IgD-negative memory B cell (primary cell): Measurements from ENCODE around the gene SMARCC1. TPM values are rescaled to one million over a fixed set of nuclear protein-coding genes. Genes with fewer than 3 reads are reported as not detected.
A peak's percentile ranks its signal among the peaks of the same experiment; 100 is the strongest.

Source experiments
- H3K27ac Mint-ChIP-seq, 3 donors: one replicate each; pipeline ENCODE4 v1.8.0; 2020 to 2022; ENCODE audit warnings: mild to moderate bottlenecking in 3 of 3, mixed read lengths in 3 of 3, moderate library complexity in 1 of 3
- H3K27me3 Mint-ChIP-seq: one replicate; pipeline ENCODE4 v1.8.0; 2021; ENCODE audit warnings: mixed read lengths
- H3K36me3 Mint-ChIP-seq: one replicate; pipeline ENCODE4 v1.8.0; 2020; ENCODE audit warnings: mild to moderate bottlenecking, mixed read lengths
- H3K4me1 Mint-ChIP-seq, 3 donors: one replicate each; pipeline ENCODE4 v1.8.0; 2020 to 2022; ENCODE audit warnings: mixed read lengths in 3 of 3, mild to moderate bottlenecking in 1 of 3
- H3K4me3 Mint-ChIP-seq, 4 donors: one replicate each; pipeline ENCODE4 v1.8.0; 2020 to 2022; ENCODE audit warnings: mild to moderate bottlenecking in 4 of 4, mixed read lengths in 4 of 4, moderate library complexity in 3 of 4
- H3K9me3 Mint-ChIP-seq, 3 donors: one replicate each; pipeline ENCODE4 v1.8.0; 2020 to 2021; ENCODE audit warnings: mixed read lengths in 3 of 3, mild to moderate bottlenecking in 1 of 3
- polyA plus RNA-seq: library from polyadenylated mRNA; unstranded; fragments of 300-500 nt; fragmentation: Illumina TruSeq; gene quantifications from one replicate; pipeline ENCODE4 v1.2.3, GENCODE V29; 2021

SMARCC1 gene
- polyA plus RNA-seq, 1 donor from 2014 or later, result 106 TPM

DNA sequence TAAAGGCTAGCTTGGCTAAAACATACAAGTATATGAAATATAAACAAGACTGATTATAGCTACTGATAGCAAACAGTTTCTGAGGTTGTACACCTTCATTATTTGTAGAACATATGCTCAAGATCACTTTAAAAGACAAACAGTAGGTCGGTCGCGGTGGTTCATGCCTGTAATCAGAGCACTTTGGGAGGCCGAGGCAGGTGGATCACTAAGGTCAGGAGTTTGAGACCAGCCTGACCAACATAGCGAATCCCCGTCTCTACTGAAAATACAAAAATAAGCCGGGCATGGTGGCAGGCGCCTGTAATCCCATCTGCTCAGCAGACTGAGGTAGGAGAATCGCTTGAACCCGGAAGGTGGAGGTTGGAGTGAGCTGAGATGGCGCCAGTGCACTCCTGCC lies 80.3 kb downstream of the SMARCC1 start:
- Mint-ChIP-seq H3K27me3 (no peaks in the 10 kb centered on the region), H3K36me3 (peaks cover 1% of the 10 kb centered on the region), H3K4me3 (no peak overlapping the region), H3K4me1 (peaks cover 0 to 3% (median 2%) of the 10 kb centered on the region in 3 donors), H3K27ac (peak overlapping the region in 1 of 3 donors; percentile 14), H3K9me3 (no peaks in the 10 kb centered on the region)

DNA sequence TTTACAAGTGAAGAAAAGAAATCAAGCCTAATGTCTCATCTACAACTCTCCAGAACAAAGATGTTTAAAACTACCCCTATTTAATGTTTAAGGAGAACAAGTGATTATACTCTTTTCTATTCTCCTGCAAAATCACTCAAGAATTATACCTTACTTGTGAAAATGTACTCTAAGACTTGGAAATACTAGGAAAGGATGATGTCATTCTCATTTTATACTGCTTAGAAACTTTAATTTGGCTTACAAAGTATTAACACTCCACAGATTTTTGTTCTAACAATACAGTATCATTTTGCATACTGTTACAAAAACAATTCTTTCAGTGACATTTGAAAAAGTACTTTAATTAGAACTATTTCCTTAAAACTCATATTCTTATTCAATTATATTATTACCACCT lies 89.5 kb downstream of the SMARCC1 start:
- no peaks in the 10 kb centered on the region for H3K4me1 Mint-ChIP-seq
- H3K27me3 Mint-ChIP-seq, result no peaks in the 10 kb centered on the region
- no peaks in the 10 kb centered on the region for H3K9me3 Mint-ChIP-seq
- no peak overlapping the region for H3K27ac Mint-ChIP-seq
- peaks cover 3% of the 10 kb centered on the region for H3K36me3 Mint-ChIP-seq
- no peak overlapping the region for H3K4me3 Mint-ChIP-seq

DNA sequence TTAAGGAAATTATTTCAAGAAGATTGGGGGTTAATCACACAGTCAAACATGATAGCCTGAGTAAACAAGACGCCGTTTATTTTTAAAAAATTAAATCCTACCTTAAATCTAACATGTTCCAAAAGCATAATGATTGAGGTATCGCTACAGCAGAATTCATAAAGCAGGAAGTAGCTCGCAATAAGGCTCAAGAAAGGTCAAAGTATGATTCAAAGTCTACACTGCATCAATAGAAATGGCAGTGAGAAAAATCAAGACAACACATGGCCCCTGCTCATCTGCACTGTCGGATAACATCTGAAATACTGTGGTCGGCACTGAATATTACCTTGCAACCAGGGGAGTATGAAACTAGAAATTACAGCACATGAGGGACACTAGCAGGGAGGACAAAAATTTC lies 93.2 kb downstream of the SMARCC1 start:
- H3K9me3 Mint-ChIP-seq, result no peaks in the 10 kb centered on the region
- peaks cover 3% of the 10 kb centered on the region for H3K36me3 Mint-ChIP-seq

DNA sequence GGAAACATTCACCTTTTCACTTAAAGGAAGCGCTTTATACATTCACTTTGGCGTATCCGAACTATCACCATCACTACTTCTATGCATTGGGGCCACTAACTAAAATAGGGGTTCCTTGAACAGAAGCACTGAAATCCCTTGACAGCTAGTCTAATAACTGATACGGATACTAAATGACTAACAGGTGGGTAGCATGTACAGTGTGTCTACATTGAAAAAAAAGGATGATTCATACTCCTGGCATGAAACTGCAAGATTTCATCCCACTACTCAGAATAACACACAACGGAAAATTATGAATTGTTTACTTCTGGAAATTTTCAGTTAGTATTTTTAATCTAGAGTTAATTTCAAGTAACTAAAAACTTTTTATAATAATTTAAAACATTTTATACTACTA lies 96.7 kb downstream of the SMARCC1 start:
- H3K4me1 Mint-ChIP-seq, result peaks cover 3% of the 10 kb centered on the region in 3 donors
- H3K36me3 Mint-ChIP-seq, result peaks cover 1% of the 10 kb centered on the region
- H3K9me3 Mint-ChIP-seq, result no peaks in the 10 kb centered on the region
- no peaks in the 10 kb centered on the region for H3K27me3 Mint-ChIP-seq
- no peak overlapping the region for H3K27ac Mint-ChIP-seq
- no peak overlapping the region for H3K4me3 Mint-ChIP-seq

More for the DNA sequence above, 93.2 kb downstream of the SMARCC1 start:
- Mint-ChIP-seq H3K27ac (no peak overlapping the region), H3K4me1 (no peaks in the 10 kb centered on the region), H3K27me3 (no peaks in the 10 kb centered on the region), H3K4me3 (no peak overlapping the region)

DNA sequence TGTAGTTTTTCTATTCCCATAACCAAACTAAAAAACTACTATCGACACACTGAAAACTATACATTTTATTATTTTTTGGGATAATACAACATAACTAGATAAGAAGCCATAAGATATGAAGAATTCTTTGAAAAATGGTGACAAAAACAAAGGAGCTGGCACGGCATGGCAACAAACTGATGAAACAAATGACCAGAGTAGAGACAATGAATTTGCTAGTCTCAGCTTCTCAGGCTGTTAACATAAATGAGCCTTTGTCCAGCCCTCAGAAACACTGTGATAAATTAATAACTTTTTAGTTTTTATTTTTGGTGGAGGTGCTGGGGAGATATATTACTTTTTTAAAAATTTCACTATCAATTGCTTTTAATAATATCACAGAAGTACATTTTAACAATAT lies 100.7 kb downstream of the SMARCC1 start:
- Mint-ChIP-seq H3K9me3 (no peaks in the 10 kb centered on the region), H3K27ac (no peak overlapping the region), H3K4me1 (peaks cover 3 to 6% (median 6%) of the 10 kb centered on the region in 3 donors), H3K27me3 (no peaks in the 10 kb centered on the region), H3K36me3 (peaks cover 8% of the 10 kb centered on the region), H3K4me3 (no peak overlapping the region)

GRCh38 chr3:47678446-47679338 lies 103.0 kb downstream of the SMARCC1 start:
- no peak overlapping the region for H3K27ac Mint-ChIP-seq

GRCh38 chr3:47669026-47669749 lies 112.5 kb downstream of the SMARCC1 start:
- Mint-ChIP-seq H3K4me1 (peaks cover 0 to 7% (median 3%) of the 10 kb centered on the region in 3 donors), H3K36me3 (peaks cover 6% of the 10 kb centered on the region), H3K27ac (peak overlapping the region in 1 of 3 donors; percentile 45), H3K4me3 (no peak overlapping the region), H3K9me3 (no peaks in the 10 kb centered on the region), H3K27me3 (no peaks in the 10 kb centered on the region)

More at GRCh38 chr3:47678446-47679338, 103.0 kb downstream of the SMARCC1 start:
- H3K4me1 Mint-ChIP-seq, result peaks cover 3 to 7% (median 6%) of the 10 kb centered on the region in 3 donors
- H3K27me3 Mint-ChIP-seq, result no peaks in the 10 kb centered on the region
- peaks cover 15% of the 10 kb centered on the region for H3K36me3 Mint-ChIP-seq
- no peaks in the 10 kb centered on the region for H3K9me3 Mint-ChIP-seq
- H3K4me3 Mint-ChIP-seq, result no peak overlapping the region

DNA sequence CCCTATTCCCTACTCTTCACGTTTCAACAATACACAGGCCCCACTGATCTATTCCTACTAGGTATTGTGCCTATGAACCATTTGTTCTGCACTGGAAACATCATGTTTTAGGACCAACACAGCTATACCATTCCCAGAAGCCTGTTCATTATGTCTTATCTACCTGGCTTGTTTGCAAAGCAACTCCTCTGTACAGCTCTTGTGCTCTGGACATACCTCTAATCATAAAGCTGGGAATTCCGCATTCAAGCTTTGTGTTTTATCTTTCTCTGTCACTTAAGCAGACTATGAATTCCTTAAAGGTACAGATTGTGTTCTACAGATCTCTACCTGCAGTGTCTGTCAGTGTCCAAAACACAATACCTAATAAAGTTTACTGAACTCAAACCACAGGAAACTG lies 115.6 kb downstream of the SMARCC1 start:
- Mint-ChIP-seq H3K4me3 (no peak overlapping the region), H3K4me1 (peaks cover 0 to 5% (median under 1%) of the 10 kb centered on the region in 3 donors), H3K27me3 (no peaks in the 10 kb centered on the region), H3K9me3 (no peaks in the 10 kb centered on the region), H3K27ac (peak overlapping the region in 1 of 3 donors; percentile 78), H3K36me3 (peaks cover 2% of the 10 kb centered on the region)

GRCh38 chr3:47664519-47664918 lies 117.2 kb downstream of the SMARCC1 start:
- H3K27ac Mint-ChIP-seq, result no peak overlapping the region

DNA sequence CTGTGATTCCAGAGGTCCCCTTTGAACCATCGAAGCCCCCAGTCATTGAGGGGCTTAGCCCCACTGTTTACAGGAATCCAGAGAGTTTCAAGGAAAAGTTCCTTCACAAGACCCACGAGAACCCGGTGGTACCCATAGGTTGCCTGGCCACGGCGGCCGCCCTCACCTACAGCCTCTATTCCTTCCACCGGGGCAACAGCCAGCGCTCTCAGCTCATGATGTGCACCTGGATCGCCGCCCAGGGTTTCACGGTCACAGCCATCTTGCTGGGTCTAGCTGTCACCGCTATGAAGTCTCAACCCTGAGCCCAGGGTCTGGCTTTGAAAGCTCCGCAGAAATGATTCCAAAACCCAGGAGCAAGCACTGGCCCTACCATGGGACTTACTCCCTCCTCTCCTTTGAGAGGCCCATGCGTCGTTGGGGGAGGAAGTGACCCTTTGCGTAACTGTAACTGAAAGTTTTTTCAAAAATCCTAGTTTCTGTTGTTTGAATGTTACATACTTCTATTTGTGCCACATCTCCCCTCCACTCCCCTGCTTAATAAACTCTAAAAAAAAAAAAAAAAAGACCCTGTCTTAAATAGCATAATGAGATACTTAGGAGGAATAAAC lies 118.0 kb downstream of the SMARCC1 start:
- H3K27ac Mint-ChIP-seq, result peak overlapping the region in 1 of 3 donors; percentile 80
- H3K27me3 Mint-ChIP-seq, result no peaks in the 10 kb centered on the region
- peaks cover 3% of the 10 kb centered on the region for H3K36me3 Mint-ChIP-seq
- no peak overlapping the region for H3K4me3 Mint-ChIP-seq
- H3K9me3 Mint-ChIP-seq, result peaks cover 0 to 3% (median 0%) of the 10 kb centered on the region in 3 donors
- peaks cover 0 to 5% (median 0%) of the 10 kb centered on the region in 3 donors for H3K4me1 Mint-ChIP-seq

More at GRCh38 chr3:47664519-47664918, 117.2 kb downstream of the SMARCC1 start:
- H3K27me3 Mint-ChIP-seq, result no peaks in the 10 kb centered on the region
- no peaks in the 10 kb centered on the region for H3K9me3 Mint-ChIP-seq
- H3K4me3 Mint-ChIP-seq, result no peak overlapping the region
- H3K36me3 Mint-ChIP-seq, result peaks cover 3% of the 10 kb centered on the region
- H3K4me1 Mint-ChIP-seq, result peaks cover 0 to 5% (median 0%) of the 10 kb centered on the region in 3 donors

DNA sequence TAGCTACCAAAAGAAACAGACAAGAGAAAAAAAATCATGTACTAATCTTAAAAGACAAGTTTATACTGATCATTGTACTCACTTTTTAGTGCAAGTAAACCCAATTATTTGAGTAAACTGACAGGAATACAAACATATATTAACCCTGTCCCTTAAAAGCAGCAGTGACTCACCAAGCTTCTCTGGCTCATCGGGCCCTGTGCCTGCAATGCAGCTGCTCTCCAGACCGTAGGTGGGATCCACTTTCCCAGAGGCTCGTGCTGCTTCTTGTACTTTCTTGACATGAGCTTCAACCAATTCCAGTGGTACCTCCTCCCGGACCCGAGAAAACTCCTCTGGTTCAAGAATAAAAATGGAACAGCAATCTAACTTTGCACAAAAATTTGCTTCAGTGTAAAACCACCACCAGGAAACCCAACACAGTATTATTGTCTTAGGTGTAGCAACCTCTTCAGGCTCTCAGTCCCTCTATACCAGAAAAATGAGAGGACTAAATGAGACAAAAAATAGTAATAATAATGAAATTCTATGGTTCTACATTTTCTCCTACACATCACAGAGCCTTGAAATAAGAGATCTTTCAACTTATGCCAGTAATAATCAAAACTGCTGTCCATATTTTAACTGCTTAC lies 120.5 kb downstream of the SMARCC1 start:
- H3K9me3 Mint-ChIP-seq, result peaks cover 0 to 3% (median 0%) of the 10 kb centered on the region in 3 donors
- H3K27ac Mint-ChIP-seq, result no peak overlapping the region
- H3K27me3 Mint-ChIP-seq, result no peaks in the 10 kb centered on the region
- peaks cover 20% of the 10 kb centered on the region for H3K36me3 Mint-ChIP-seq
- no peak overlapping the region for H3K4me3 Mint-ChIP-seq
- peaks cover 0 to 8% (median 0%) of the 10 kb centered on the region in 3 donors for H3K4me1 Mint-ChIP-seq

- Mint-ChIP-seq H3K36me3 (peaks cover 24% of the 10 kb centered on the region), H3K4me1 (peaks cover 0 to 6% (median 0%) of the 10 kb centered on the region in 3 donors), H3K4me3 (no peak overlapping the region), H3K9me3 (peaks cover 0 to 3% (median 0%) of the 10 kb centered on the region in 3 donors), H3K27ac (no peak overlapping the region), H3K27me3 (no peaks in the 10 kb centered on the region)
These were observed 123.2 kb downstream of the SMARCC1 start for GRCh38 chr3:47658444-47658843.

DNA sequence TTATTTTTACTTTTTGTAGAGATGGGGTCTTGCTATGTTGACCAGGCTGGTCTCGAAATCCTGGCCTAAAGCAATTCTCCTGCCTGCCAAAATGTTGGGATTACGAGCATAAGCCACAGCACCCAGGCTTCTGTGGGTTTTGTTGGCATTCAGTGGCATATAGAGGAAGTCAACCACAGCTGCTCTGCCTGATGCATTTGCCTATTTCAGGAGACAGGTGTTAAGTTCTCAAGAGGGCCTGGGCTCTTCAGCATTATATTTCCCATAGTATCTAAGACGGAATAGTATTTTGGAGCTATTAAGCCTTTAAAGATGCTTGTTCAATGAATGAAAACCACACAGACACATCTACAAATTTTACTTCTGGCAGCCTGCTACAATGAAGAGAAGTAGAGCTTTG lies 129.6 kb downstream of the SMARCC1 start:
- H3K9me3 Mint-ChIP-seq, result no peaks in the 10 kb centered on the region
- H3K27me3 Mint-ChIP-seq, result no peaks in the 10 kb centered on the region
- peaks cover 13% of the 10 kb centered on the region for H3K36me3 Mint-ChIP-seq
- H3K27ac Mint-ChIP-seq, result peak overlapping the region in 1 of 3 donors; percentile 39
- H3K4me1 Mint-ChIP-seq, result peaks cover 0 to 4% (median 2%) of the 10 kb centered on the region in 3 donors
- H3K4me3 Mint-ChIP-seq, result no peak overlapping the region

- Mint-ChIP-seq H3K9me3 (no peaks in the 10 kb centered on the region), H3K36me3 (peaks cover 7% of the 10 kb centered on the region), H3K27ac (no peak overlapping the region), H3K4me1 (peaks cover 2 to 4% (median 3%) of the 10 kb centered on the region in 3 donors), H3K27me3 (no peaks in the 10 kb centered on the region), H3K4me3 (no peak overlapping the region)
These were observed 131.4 kb downstream of the SMARCC1 start for GRCh38 chr3:47650294-47650693.
